Activated CD8-positive, alpha-beta memory T cell treated with anti-CD3 and anti-CD28 coated beads for 24 hours (primary cell): ENCODE measurements around the gene ERN2.

ENCODE experiments used
- DNase-seq: peaks from one replicate; pipeline ENCODE4 v3.0.0-alpha.2; 2020

The ERN2 gene

DNA sequence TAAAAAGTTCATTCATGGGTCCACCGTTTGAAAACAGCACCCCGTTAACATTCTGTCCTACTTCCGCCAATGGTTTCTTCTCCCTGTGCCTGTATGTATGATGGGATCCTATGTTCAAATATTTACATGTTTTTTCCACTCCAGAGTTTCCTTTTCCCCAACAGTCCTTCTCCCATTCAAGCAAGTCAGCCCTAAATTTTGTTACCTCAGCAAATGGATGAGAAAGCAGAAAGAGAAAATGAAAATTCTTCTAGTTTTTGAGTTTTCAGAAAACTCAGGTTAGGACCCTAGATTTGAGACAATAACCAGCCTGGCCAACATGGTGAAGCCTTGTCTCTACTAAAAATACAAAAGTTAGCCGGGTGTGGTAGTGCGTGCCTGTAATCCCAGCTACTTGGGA is 3.5 kb upstream of the ERN2 start:
- no peak for DNase-seq

DNA sequence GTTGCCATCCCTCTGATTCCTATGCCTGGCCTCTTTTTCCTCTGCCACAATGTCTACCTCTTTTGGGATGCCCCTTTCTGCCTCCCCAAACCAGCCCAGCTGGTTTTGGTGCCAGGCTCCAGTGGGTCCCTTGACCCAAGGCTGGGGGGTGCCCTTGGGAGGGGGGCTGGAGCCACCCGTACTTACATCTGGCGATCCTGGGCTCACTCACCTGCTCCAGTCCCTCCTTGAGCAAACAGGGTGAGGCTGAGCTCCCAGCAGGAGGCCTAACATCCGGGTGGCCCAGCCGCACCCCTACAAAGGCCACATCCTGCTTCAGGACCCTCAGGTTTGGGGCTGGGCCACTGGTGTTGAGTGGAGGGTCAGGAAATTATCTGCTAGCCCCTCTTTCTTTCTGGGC is 1.2 kb downstream of the ERN2 start:
- DNase-seq = no peak

DNA sequence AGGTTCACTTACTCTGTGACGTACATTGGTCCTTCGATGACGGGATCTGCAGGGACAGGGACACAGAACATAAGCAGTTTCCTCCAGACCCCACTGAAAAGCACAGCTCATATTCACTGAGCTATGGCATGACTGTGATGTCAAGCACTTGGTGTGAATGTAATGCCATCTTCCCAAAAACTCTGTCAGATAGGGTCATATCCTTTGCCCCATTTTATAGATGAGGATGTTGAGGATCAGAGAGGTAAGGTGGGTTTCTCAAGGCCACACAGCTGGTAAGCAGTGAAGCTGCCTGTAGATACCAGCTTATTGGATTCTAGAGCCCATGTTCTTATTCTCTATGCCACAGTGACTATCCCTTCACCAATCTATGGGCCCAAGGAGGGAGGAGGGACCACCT is 2.5 kb downstream of the ERN2 start:
- DNase-seq = no peak

DNA sequence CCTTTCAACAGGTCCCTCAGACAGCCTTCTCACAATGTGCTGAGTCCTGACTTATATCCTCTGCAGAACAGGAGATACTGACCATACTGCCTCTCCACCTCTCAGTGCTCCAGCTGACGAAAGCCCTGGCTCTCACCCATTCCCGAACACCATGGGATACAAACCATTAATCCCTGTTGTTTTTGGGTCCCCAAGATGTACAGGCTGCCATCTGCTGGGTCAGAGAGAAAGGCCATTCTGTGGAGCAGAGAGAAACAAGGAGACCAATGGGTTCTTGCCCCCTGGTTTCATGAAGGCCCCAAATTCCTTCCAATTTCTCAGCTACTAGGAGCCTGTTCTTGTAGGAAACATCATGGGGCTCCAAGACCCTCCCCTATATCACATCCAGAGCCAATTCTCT is 3.0 kb downstream of the ERN2 start:
- DNase-seq = no peak

DNA sequence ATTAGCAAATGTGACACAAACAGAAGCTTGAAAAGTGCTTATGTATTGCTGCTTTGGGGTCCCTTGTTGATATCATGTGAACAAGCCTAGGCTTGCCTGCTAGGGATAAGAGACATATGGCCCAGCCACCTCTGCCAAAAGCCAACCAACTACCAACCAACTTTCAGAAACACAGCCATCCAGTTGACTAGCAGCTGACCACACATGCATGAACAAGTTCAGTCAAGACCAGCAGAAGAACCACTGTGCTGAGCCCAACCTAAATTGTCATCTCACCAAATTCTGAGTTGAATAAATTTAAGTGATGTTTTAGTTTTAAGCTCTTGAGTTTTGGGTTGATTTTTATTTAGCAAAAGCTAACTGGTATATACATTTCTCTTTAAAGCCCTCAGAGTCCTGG is 3.5 kb downstream of the ERN2 start:
- DNase-seq = no peak

DNA sequence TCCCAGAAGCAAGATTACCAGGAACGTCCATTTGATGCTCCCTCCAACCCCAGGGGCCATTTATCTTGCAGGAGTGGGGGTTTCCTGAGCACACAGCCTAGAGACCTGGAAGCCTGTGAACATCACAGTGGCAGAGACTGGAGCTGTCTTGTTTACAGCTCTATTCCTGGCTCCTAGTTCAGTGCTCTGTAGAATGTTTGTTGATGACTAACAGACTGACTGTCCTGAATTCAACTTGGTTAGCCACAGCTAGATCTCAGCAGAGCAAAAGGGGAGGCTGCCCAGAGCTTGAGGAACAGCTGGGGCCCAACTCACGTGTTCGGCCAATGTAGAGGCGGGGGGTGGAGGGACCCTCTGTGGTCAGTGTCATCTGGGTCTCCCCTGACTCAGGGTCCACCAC is 6.6 kb downstream of the ERN2 start:
- no peak for DNase-seq

DNA sequence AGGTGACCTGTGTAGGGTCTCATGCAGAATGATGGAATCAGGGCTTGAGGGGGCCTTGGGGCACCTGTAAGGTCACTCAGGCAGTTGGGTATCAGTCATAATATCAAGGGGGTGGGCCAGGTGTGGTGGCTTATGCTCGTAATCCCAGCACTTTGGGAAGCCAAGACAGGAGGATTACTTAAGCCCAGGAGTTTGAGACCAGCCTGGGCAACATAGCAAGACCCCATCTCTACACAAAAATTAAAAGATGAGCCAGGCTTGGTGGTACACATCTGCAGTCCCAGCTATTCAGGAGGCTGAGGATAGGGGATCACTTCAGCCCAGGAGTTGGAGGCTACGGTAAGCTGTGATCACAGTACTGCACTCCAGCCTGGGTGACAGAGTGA is 7.5 kb downstream of the ERN2 start:
- DNase-seq = no peak

DNA sequence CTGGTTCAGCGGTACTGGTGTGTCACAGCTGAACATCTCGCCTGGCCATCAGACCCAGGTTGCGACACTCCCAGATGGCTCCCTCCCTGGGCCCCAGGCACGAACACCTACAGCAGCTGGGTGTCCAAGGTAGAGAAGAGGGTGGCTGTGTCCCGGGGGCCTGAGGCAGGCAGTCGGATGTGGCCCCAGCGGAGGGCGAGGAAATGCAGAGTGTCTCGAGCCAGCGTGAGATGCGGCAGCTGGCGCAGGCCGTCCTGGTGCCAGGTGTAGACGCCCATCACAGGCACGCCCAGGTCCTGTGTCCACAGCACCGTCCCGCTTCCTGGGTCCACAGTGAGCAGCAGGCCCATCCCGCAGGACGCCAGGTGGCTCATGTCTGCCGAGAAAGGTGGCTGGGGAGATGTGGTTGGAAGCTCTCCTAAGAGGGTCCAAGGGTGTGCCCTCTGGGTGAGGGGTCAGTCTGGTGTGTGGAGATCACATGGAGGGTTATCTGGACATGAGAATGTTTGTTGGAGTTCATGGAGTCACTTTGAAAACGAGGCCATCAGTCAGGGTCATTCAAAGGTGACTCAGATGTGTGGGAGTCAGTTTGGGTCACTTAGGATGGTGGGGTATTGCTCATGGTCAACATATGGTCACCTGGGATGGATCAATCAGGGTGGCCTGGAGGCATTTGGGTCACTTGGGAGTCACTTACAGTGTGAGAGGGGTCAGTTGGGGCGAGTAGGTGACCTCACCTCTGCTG is 8.1 kb downstream of the ERN2 start:
- no peak for DNase-seq

DNA sequence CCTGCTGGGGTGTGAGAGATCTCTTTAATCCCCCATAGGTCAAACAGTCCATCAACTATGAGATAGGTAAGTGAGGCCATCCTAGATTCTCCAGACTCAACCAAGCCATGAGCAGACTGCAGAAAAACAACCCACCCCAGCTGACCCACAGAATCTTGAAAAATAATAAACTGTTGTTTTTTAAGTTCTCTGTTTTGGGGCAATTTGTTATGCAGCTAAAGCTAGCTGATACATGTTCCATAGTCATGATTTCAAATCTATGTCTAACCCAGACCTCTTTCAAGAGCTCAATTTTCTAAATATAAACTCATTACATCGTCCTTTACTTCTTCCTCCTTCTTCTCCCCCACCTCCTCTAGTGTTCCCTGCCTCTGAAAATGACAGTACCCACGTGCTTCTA is 10.1 kb downstream of the ERN2 start:
- no peak for DNase-seq

DNA sequence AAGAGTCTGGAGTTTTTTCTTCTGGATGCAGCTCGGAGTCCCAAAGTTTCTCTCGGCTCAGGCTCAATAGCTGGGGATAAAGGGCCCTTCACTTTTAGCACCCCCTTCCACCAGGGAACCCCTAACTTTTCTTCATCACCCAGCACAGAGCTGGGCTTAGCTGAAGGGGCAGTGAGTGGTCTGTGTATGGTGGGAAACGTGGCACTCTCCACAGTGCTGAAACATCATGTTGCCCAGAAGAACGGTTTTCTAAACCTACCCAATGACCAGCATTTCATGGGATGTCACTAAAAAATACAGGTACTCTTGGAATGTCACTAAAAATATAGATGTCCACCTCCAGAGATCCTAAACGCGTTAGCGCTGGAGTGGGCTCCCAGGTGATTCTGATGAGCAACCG is 12.0 kb downstream of the ERN2 start:
- no peak for DNase-seq

DNA sequence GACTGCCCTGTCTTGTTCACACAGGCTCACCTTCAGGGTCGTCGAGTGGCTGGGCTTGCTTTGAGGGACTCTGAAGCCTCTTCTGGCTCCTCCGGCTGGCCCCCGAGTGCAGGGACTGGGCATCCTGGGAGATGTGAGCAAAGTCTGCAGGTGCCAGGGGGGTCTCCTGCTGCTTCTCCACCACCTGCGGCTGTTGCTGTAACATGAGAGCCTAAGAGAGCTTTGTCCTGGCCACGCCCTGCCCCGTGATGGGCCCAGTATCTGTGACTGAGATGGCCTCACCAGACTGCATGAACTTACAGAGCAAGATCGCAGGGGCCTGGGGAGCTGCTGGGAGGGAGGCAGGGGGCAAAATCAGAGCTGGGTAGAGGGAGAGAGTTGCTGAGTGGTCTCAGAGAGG is 12.5 kb downstream of the ERN2 start:
- no peak for DNase-seq

DNA sequence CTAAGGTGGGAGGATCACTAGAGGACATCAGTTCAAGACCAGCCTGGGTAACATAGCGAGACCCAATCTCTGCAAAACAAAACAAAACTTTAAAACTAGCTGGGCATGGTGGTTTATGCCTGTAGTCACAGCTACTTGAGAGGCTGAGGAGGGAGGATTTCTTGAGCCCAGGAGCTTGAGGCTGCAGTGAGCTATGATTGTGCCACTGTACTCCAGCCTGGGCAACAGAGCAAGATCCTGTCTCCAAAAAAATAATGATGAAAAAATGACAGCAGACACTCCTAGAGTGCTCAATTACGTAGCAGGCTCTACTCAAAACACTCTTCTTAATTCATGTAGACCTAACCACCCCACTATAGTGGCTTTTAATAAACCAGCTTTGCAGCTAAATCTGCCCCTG is 12.9 kb downstream of the ERN2 start:
- DNase-seq = no peak

DNA sequence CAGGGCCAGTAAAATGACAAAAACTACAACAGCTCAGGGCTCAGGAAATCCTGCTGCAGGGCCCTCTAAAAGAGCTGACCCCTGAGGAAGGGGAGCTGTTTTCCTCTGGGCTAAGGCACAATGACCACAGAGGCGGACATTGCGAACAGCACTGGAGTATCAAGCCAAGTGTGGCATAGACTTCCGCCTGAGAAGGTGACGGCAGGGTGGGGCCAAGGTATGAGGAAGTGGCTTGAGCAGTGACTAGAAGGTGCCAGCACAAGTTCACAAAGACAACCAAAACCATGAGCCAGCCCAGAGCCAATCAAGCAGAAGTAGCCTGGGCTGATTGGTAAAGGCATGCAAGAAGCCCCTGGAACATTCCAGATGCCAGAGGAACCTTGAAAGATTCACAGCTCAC is 13.9 kb downstream of the ERN2 start:
- no peak for DNase-seq

DNA sequence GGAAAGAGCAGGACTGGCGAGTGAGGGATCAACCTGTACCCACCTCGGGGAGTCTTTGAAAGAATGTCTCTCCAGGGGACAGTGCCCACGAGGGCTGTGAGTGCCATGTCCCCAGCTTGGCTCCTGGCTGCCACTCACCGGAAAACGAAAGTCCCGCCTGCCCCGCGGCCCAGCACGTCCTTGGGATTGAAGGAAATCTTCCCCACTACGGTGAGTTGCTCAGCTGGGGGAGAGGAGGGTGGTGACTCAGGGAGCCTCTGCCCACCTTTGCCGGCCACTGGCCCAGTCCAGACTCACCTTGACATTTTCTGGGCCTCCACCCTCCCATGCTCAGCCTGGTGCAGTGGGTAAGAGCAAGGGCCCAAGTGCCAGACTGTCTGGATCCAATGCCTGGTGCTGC is 17.3 kb downstream of the ERN2 start:
- DNase-seq = no peak

DNA sequence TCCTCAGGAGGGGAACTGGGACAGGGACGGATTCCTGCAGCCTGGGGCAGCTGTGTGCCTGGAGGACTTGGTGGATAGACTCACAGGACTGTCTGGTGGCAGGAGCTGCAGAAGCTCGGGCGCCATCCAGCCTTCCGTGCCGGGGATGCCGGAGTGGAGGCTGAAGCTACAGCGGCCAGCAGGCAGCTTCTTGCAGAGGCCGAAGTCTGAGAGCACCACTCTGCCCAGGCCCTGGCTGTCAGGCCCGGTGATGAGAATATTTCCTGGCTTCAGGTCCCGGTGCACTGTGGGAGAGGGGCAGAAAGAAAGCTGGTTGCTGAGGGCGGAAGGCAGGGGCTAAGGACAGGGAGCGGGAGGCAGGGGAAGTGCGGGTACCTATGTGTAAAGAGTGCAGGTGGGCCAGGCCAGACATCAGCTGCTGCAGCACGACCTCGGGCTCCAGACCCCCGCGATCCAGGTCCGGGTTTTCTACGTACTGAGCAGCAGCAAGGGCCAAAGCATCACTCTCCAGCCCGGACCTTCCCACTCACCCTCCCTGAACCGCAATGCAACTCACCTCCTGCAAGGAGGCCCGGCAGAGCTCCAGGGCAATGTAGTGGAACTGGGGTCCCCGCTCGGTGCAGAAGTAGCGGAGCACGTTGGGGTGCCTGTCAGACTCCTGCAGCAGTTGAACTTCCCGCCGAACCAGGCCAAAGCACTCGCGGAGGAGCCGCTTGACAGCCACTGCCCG is 18.2 kb downstream of the ERN2 start:
- no peak for DNase-seq

DNA sequence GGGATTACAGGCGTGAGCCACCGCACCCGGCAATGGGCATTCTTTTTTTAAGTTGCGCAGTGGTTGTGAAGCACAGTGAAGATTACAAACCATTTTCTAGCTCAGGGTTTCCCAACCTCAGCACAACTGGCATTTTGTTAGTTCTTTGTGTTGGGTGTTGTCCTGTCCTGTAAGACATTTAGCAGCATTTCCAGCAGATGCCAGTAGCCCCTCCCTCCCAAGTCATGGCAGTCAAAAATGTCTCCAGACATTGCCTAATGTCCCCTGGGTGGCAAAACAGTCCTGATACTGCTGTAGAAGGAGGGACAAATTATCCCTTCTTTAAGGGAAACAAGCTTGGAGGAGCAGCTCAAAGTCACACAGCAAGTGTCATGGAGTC is 18.8 kb downstream of the ERN2 start:
- no peak for DNase-seq

DNA sequence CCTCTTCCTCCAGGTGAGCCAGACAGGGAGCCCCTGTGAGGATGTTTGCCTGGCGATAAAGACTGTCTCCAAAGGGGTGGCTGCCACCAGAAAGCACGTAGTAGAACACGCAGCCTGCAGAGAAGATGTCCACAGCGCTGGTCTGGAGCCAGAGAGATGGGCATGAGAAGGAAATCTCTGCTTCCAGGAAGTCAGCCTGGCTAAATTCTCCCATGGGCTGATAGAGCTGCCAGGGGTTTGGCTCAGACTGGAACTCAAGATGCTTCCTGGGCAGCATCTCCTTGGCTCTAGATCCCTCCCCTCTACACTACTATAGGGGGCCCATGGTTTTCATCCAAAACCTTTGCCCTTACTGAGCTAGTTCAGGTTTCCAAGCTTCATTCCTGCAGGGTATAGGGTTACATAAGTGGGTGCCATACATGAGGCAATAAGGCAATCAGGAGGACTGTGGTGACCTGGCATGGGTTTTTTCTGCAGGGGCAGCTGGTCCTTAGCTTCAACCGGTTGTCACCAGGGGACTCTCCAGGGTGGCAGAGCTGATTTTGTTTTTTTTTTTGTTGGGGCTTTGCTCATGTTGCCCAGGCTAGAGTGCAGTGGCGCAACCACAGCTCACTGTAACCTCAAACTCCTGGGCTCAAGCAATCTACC is 20.7 kb downstream of the ERN2 start:
- DNase-seq = no peak

DNA sequence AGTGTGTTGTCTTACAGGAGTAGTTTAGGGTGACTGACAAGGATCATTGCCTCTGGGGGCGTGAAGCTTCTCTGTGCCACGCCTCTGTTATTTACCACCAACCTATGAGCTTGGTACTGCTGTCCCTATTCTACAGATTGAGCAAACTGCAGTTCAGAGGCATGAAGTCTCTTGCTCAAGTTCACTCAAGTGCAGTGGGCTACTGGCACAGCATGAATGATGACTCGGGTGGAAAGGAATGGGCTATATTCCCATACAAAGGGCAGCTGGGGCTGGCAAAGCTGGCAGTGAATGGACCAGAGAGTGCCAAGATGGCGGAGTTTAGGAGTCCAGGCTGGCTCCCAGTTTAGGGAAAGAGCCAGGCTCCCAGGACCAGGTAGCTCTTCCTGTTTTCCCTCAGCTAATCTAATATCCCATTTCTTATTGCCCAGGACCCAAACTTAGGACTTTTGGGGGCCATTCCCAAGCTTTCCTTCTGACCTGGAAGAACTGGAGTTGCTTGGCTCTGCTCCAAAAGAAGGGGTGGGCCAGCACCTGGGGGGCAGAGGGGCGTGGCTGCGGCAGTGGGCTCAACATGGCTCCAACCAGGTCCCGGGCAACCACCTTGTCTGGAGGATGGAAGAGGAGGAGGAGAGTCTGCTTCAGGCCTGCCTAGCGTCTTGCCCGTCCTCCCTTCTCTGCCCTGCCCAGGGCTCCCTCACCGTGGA is 21.4 kb downstream of the ERN2 start:
- DNase-seq = no peak

DNA sequence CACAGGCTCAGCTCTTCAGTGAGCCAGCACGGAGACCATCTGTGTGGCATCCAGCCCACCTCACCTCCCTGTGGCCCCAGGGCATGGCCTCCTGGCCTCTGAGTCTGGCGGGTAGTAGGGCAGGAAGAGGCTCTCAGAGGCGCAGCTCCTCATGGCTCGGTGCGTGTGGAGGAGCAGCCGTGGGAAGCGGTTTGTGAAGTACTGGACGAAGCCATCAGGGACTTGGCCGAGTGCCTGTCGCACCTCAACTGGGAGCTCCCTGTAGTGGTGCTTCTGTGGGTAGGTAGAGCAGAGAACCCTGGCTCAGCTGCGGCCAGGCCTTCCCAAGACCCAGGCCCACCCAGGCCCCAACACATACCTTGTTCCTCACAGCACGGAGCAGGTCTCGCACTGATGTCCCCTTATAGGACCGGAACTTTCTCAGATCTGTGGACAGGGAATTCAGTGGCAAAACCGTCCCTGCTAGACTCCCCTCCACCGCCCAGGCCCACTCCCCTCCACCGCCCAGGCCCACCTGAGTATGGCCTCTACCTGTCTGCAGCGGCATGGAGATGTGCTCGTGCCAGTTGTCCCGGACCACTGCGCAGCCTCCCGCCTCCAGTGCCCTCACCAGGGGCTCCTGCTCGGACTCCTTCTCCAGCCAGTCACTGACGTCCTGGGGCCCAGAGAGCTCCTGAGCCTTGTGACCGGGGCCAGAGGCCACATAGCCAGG is 22.1 kb downstream of the ERN2 start:
- DNase-seq = no peak

DNA sequence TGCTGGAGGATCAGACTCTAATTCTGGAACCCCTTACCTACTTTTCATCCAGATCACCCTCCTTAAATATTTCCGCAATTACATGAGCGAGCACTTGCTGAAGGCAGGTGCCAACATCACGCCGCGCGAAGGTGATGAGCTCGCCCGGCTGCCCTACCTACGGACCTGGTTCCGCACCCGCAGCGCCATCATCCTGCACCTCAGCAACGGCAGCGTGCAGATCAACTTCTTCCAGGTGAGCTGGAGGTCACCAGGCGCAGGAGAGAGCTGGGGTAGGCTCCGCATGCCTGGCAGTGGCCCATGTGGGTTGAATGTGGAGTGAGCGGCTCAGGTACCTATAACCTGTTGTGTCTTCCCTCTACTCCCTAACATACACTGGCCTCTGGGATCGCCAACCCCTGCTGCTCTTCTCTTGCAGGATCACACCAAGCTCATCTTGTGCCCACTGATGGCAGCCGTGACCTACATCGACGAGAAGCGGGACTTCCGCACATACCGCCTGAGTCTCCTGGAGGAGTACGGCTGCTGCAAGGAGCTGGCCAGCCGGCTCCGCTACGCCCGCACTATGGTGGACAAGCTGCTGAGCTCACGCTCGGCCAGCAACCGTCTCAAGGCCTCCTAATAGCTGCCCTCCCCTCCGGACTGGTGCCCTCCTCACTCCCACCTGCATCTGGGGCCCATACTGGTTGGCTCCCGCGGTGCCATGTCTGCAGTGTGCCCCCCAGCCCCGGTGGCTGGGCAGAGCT is 23.4 kb downstream of the ERN2 start:
- no peak for DNase-seq

DNA sequence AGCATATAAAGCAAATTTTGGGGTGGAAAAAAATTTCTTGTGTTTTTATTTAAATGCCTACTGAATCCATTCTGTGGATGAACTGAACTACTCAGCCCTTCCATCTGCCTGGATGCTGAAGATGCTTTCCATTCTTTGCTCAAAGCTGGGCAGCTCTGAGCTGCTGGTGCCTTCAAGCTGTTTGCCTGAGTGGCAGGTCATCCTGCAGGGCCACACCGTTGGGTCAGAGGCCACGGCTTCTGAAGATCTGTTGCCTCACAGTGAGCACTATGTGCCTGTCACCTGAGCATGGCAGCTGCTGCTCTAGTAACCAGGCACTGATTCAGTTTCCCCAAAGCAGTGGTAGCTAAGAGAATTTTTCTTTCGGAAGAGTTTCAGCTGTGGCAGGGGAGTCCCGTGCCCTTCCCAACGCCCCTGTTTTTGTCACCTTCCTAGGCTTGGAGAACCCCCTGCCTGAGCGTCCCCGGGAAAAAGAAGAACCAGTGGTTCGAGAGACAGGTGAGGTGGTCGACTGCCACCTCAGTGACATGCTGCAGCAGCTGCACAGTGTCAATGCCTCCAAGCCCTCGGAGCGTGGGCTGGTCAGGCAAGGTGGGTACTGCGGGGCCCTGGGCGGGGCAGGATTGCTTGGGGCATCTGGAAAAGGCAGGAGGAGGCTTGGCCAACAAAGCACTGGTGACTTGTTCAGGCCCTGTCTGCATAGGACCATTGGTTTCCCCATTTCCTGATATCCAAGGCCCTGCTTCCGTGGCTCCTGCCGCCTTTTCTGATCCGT is 25.8 kb downstream of the ERN2 start:
- no peak for DNase-seq

DNA sequence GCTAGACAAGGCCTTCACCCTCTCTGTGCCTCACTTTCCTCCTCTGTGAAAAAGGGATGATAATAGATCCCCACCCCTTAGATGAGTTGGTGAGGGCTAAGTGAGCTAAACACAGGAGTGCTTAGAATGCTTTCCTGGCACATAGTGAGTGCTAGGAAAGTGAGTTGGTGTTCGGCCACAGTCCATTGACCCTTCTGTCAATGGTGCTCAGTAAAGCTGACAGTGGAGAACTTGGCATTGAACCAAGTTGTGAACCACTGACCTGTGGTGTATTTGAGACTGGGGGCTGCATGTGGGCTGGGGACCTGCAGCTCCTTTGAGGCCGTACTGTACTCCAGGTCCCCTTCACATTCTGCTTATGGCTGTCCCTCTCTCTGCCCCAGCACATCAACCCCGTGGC is 29.5 kb downstream of the ERN2 start:
- DNase-seq = no peak
